Muscle layer of colon (tissue), 2 donors: Measurements from ENCODE around the gene TSPAN12.
A peak's percentile ranks its signal among the peaks of the same experiment; 100 is the strongest.

Experiments used
- H3K27ac ChIP-seq: one replicate; pipeline ENCODE4 v1.7.0; 2013; ENCODE audit warnings: low read depth, mild to moderate bottlenecking, low read length, moderate library complexity
- H3K27me3 ChIP-seq, 2 donors: one replicate each; pipeline ENCODE4 v1.7.0; 2013; ENCODE audit warnings: low read length in 2 of 2, mild to moderate bottlenecking in 2 of 2; ENCODE audit not compliant: insufficient read depth in 2 of 2, control insufficient read depth in 1 of 2
- H3K36me3 ChIP-seq: one replicate; pipeline ENCODE4 v1.7.0; 2013; ENCODE audit warnings: mild to moderate bottlenecking, low read length; ENCODE audit not compliant: insufficient read depth
- H3K4me1 ChIP-seq: one replicate; pipeline ENCODE4 v1.7.0; 2013; ENCODE audit warnings: mild to moderate bottlenecking, low read length; ENCODE audit not compliant: insufficient read depth
- H3K4me3 ChIP-seq, 2 donors: one replicate each; pipeline ENCODE4 v1.7.0; 2013; ENCODE audit warnings: low read length in 2 of 2, low read depth in 1 of 2, mild to moderate bottlenecking in 1 of 2, moderate library complexity in 1 of 2
- H3K9ac ChIP-seq: one replicate; pipeline ENCODE4 v1.7.0; 2013; ENCODE audit warnings: low read length
- H3K9me3 ChIP-seq: one replicate; pipeline ENCODE4 v1.7.0; 2013; ENCODE audit warnings: mild to moderate bottlenecking, low read length
- donor health status: abdominal sarcoma.
- donor health status: Adenocarcinoma of cecum.

TSPAN12 gene

DNA sequence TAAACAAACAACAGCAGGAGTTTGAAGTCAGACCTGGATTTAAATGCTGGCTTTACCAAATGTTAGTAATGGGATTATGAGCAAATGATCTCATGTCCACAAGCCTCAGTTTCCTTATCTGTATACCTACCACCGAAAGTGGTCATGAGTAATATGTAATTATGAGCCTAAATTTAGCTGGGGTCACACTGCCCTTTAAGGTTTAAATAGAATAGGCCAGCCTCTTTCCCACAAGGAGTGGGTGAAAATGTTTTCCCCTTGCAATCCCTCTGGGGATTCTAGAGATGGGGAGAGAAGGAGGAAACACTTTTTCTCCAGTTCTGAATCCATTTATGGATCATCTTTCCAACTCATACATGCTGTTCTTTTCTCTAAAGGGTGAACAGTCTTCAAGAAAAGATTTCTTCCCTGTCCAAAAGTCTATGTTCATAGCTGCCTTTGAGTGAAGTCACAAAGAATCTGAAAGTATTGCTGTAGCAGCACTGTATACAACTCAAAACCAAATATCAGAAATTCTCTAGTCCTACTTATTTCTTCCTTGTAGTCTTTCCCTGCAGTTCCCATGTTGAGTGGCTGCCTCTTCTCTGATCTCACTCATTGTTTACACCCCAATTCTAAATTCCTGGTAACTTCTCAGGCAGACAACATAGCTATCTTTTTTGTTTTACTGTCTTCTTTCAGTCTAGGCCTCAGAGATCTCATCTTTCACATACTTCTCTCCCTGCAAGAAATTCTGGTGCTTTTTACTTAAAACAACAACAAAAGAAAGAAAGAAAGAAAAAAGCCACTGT is 7.4 kb upstream of the TSPAN12 start:
- H3K27me3 ChIP-seq = no peaks in the 10 kb centered on the region
- H3K36me3 ChIP-seq = no peaks in the 10 kb centered on the region
- no peaks in the 10 kb centered on the region for H3K9me3 ChIP-seq
- no peak overlapping the region for H3K4me3 ChIP-seq
- no peak overlapping the region for H3K27ac ChIP-seq
- no peaks in the 10 kb centered on the region for H3K4me1 ChIP-seq
- H3K9ac ChIP-seq = no peak overlapping the region

DNA sequence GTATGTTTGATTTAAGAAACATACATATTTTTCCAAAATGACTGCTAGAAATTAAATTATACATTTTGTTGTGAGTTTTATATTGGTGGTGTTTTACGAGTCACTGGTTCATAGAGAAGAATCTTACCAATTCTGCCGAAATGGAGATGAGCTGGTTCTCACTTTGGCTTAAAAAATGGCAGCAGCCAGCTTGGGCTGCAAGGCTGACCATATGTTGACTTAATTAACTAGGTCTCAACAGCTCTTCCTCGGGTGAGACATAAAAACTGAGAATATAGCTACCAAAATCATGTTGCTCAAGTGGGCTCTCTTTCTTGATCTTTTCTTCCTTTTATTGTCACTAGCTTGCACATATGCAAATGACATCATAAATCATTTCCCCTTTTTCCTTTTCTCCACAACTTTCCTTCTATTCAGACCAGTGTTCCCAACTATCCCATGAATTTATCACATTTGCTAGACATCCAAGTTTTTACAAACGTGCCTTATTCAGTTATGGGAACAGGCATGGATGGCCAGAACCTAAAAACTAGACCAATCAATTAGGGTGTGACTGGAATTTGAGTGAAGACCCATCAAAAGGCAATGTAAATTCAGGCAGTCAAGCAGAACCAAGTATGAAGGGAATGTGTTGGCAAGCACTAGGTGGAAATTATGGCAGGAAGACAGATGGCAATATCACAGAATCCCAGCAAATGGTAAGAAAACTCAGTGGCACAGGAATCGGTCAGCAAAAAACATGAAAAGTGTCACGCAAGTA is 6.4 kb upstream of the TSPAN12 start:
- no peak overlapping the region for H3K27ac ChIP-seq

DNA sequence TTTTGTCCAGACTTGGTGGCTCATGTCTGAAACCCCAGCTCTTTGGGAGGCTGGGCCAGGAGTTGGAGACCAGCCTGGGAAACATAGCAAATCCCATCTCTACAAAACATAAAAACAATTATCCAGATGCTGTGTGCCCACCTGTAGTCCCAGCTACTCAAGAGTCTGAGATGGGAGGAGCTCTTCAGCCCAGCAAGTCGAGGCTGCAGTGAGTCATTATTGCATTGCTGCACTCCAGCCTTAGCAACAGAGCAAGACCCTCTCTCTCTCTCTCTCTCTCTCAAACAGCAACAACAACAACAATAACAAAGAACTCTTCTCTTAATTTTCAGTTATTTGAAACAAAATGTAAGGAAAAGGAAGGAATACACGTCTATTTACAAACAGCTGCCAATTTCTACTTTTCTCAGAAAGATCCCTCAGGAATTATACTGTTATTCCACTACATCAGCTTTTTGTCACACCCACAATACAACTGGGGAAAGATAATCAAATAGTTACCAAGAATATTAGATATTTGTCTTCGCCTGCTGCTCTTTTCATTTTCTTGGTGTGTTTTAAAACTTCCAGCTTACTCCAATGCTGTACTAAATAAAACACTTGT is 5.1 kb upstream of the TSPAN12 start:
- no peak overlapping the region for H3K4me3 ChIP-seq
- H3K9me3 ChIP-seq = no peaks in the 10 kb centered on the region
- no peaks in the 10 kb centered on the region for H3K4me1 ChIP-seq
- no peaks in the 10 kb centered on the region for H3K36me3 ChIP-seq
- H3K27me3 ChIP-seq = no peaks in the 10 kb centered on the region
- no peak overlapping the region for H3K9ac ChIP-seq
- no peak overlapping the region for H3K27ac ChIP-seq

More for the DNA sequence above, 6.4 kb upstream of the TSPAN12 start:
- H3K9me3 ChIP-seq = no peaks in the 10 kb centered on the region
- H3K36me3 ChIP-seq = no peaks in the 10 kb centered on the region
- H3K4me1 ChIP-seq = no peaks in the 10 kb centered on the region
- H3K27me3 ChIP-seq = no peaks in the 10 kb centered on the region
- no peak overlapping the region for H3K9ac ChIP-seq
- H3K4me3 ChIP-seq = no peak overlapping the region

DNA sequence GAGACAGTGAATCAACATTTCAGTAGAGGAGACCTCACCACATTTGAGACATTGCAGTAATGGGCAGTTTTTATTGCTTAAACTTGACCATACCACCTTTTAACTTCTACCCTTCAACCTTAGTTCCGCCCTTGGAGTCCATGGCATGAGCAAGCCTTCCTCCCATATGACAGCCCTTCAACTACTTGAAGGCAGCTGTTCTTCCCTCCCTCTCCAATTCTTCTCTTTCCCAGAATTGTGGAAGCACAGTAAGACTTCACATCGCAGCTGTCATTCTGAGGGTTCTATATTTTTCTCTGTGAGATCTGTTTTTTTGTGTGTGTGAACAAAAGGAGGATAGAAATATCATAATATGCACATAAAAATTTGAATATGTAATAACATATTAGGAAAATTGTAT is 2.2 kb upstream of the TSPAN12 start:
- Histone ChIP-seq H3K4me1 (no peaks in the 10 kb centered on the region), H3K27ac (no peak overlapping the region), H3K27me3 (no peaks in the 10 kb centered on the region), H3K36me3 (no peaks in the 10 kb centered on the region), H3K9me3 (no peaks in the 10 kb centered on the region), H3K9ac (no peak overlapping the region), H3K4me3 (no peak overlapping the region)

DNA sequence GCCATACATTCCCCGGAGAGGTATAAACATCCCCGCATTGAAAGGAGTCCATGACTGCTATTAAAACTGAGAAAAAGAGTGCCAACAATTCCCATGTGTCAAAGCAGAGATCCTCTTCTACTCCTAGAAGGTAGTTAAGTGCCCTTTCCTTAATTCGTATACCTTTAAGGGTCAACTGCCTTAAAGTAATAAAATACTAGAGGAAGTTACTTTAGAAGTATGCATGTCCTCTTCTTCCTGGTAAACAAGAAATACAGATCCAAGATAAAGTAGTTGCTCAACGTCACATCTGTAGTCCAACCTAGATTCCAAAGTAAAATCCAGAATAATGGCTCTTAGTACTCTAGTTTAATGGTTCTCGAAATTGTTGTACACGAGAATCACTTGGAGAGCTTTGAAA is 1.5 kb upstream of the TSPAN12 start:
- Histone ChIP-seq H3K27me3 (no peaks in the 10 kb centered on the region), H3K27ac (no peak overlapping the region)

DNA sequence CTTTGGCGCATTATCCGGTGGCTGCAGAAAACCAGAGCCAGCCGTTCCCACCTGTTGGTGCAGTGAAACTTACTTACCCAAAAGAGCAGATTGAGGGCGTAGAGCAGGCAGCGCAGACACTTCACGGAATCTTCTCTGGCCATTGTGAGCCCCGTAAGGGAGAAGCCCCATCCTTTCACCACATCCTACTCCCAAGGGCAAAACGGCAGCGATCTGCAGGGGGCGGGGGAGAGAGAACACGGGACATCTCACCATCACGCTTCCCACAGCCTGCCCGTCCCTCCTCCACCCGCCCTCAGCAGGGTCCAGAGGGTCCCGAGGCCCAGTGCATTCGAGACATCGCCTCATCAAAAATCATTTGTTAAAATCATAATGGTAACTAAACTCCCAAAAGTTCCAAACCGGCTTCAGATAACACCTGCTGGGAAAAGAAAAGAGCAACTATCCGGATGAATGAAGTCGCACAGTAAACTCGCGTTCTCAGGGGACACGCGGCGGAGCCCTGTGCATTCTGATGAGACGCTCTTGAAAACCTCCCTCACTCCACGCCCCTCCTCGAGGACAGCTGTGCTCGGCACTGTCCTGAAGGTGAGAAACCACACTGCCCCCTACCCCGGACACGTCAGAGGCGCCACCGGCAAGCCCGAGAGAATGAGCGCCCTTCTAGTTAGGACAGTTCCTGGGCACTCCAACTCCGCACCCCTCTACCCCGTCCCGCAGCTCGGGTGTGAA is 1.2 kb downstream of the TSPAN12 start:
- Histone ChIP-seq H3K36me3 (no peaks in the 10 kb centered on the region), H3K27ac (peak overlapping the region; percentile 69), H3K4me3 (peak overlapping the region; percentile 48 to 85), H3K27me3 (no peaks in the 10 kb centered on the region), H3K9ac (no peak overlapping the region), H3K9me3 (no peaks in the 10 kb centered on the region), H3K4me1 (no peaks in the 10 kb centered on the region)

More for the DNA sequence above, 1.5 kb upstream of the TSPAN12 start:
- Histone ChIP-seq H3K36me3 (no peaks in the 10 kb centered on the region), H3K9ac (no peak overlapping the region), H3K9me3 (no peaks in the 10 kb centered on the region), H3K4me1 (no peaks in the 10 kb centered on the region), H3K4me3 (no peak overlapping the region)

DNA sequence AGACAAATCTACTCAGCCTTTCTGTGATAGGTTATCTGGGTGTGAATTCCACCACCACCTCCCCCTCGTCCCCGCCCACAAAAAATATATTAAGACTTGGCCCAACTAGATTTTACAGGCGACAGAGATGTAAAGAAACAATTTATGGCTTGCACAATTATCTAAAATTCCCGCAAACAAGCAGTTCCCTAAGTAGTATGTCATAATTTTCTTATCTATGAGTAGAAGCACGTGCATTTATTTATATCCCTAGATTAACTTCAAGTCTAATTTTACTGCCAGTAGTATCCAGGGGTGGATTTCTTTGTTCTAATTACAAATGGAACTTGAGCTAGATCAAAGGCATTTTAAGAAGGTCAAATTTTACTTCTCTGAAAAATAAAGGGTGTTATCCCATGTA is 1.7 kb downstream of the TSPAN12 start:
- Histone ChIP-seq H3K4me3 (peak overlapping the region in 1 of 2 donors; percentile 85), H3K9ac (no peak overlapping the region), H3K27ac (peak overlapping the region; percentile 69), H3K27me3 (no peaks in the 10 kb centered on the region), H3K4me1 (no peaks in the 10 kb centered on the region), H3K9me3 (no peaks in the 10 kb centered on the region), H3K36me3 (no peaks in the 10 kb centered on the region)

DNA sequence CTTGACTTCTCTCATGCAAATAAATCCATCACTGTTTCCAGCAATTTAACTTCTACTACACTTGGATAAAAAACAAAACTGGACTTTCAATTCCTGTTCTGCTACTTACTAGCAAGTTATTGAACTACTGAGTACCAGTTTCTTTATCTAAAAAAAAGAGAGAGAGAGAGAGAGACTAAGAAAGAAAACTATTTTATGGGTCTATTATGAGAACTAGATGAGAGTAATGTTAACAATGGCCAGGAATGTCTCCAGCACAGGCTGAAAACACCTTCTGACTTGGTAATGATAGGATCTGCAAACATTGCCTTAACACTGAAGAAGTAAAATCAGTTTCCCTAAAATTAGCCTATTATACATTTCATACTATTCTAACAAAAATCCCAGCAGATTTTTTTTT is 5.2 kb downstream of the TSPAN12 start:
- Histone ChIP-seq H3K27ac (no peak overlapping the region), H3K27me3 (no peaks in the 10 kb centered on the region), H3K4me1 (peaks cover 12% of the 10 kb centered on the region), H3K9ac (no peak overlapping the region), H3K4me3 (no peak overlapping the region), H3K9me3 (no peaks in the 10 kb centered on the region), H3K36me3 (no peaks in the 10 kb centered on the region)

DNA sequence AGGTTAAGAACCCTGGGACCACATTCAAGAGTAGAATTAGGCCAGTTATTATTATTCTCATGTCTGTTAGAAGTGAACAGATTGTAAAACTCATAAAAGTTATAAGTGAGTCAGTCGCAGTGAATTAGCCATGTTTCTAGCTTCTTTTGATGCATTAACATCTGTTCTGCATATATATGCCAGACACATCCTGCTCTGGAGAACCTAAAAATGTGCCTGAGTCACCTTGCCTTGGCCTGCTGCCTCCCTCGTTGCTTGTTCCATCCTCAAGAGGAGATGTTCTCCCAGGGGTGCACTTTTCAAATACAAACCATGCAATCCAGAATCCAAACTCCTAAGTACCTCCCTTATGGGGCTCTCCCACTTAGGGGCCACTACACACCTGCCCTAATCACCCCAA is 14.8 kb downstream of the TSPAN12 start:
- H3K36me3 ChIP-seq = no peaks in the 10 kb centered on the region
- no peaks in the 10 kb centered on the region for H3K27me3 ChIP-seq
- H3K9ac ChIP-seq = no peak overlapping the region
- no peak overlapping the region for H3K27ac ChIP-seq
- H3K4me1 ChIP-seq = peaks cover 18% of the 10 kb centered on the region
- H3K4me3 ChIP-seq = no peak overlapping the region
- no peaks in the 10 kb centered on the region for H3K9me3 ChIP-seq

DNA sequence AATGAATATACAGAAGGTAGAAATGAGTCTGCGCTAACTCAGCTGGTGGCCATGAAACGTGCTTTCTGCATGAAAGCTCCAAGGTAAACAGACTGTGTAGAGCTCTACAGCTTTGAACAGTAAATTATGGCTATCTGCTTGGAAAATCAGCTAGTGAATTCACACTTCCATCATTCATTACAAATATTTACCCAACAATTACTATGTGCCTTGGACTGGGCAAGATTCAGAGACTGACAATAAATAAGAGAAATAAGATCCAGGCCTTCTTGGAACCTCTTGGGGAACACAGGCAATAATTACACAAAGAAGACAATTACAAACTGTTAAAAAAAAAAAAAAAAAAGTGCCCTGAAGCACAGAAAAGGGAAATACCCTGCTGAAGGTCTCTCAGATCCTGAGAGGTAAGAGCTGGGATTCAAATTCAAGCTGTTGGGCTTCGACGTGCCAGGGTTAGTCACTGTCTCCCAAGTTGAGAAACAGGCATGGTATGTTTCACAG is 15.8 kb downstream of the TSPAN12 start:
- Histone ChIP-seq H3K4me1 (peaks cover 14% of the 10 kb centered on the region), H3K4me3 (no peak overlapping the region), H3K27ac (no peak overlapping the region), H3K36me3 (no peaks in the 10 kb centered on the region), H3K27me3 (no peaks in the 10 kb centered on the region), H3K9ac (no peak overlapping the region), H3K9me3 (no peaks in the 10 kb centered on the region)

DNA sequence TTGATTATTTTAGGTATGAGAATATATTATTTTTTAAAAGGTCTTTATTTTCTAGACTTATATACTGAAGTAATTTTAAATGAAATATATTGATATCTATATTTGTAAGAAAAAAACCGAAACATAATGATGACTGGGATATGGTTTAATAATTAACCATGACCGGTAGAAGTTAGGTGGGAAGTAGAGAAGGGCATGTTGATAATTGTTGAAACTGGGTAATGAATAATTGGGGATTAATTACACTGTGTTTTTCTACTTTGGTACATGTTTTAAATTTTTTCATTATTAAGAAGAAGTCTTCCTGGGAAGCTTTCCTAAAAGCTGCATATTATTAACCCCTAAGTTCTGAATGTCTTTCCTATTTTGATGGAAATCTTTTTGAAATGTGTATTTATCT is 16.3 kb downstream of the TSPAN12 start:
- Histone ChIP-seq H3K27me3 (no peaks in the 10 kb centered on the region), H3K4me3 (no peak overlapping the region), H3K27ac (no peak overlapping the region), H3K9me3 (no peaks in the 10 kb centered on the region), H3K9ac (no peak overlapping the region), H3K4me1 (peaks cover 14% of the 10 kb centered on the region), H3K36me3 (no peaks in the 10 kb centered on the region)
